Suprapubic skin (tissue), 3 donors: Measurements from ENCODE around the gene SH3PXD2B.

Experiments used
- CTCF ChIP-seq, 2 donors: fragments of 200-600 bp in 1 of 2; fragments of 450-650 bp in 1 of 2; sonication (generic) in 1 of 2; IDR thresholded peaks; one replicate each; pipeline ENCODE4 v1.5.1; 2016 to 2019; ENCODE audit warnings: antibody characterized with exemption in 2 of 2, mild to moderate bottlenecking in 1 of 2, moderate library complexity in 1 of 2
- POLR2AphosphoS5 ChIP-seq, 3 donors: sonication (generic); formaldehyde crosslinking; IDR thresholded peaks; one replicate each; pipeline ENCODE4 v1.6.1; 2017; ENCODE audit warnings: antibody characterized with exemption in 3 of 3

- TF ChIP-seq CTCF (IDR thresholded peaks at IDR 0.05) (no peak), POLR2AphosphoS5 (IDR thresholded peaks at IDR 0.05) (no peak)
Observed at GRCh38 chr5:172303162-172303561, 151.2 kb downstream of the SH3PXD2B start.
